Measurements from ENCODE around the gene B3GLCT.

- no peak for TF ChIP-seq EZH2 (IDR thresholded peaks at IDR 0.05; ENCODE audit: insufficient read depth, poor library complexity, severe bottlenecking)
- TF ChIP-seq EZH2phosphoT487 (IDR thresholded peaks at IDR 0.05; ENCODE audit: insufficient read depth, low read depth): no peak
Measured at GRCh38 chr13:31179241-31179640, 20.5 kb upstream of the B3GLCT start.

Data from GM23248 (cell line).